A673 (cell line): ENCODE measurements around the gene ATG16L2. TPM values are rescaled to one million over a fixed set of nuclear protein-coding genes. Genes with fewer than 3 reads are reported as not detected.

Experiments used
- BruUV-seq: library from RNA; stranded (reverse); fragments of 400-500 nt; replicated peaks from 2 replicates; lab custom pipeline; 2021; lab: Mats Ljungman, UMichigan
- CTCF ChIA-PET: fragments of 300-600 bp; sonication (Branson Sonifier 250); formaldehyde crosslinking; loops from one replicate; lab custom pipeline; 2022; ENCODE audit warnings: antibody characterized with exemption; lab: Charles Lee
- POLR2A ChIA-PET: fragments of 300-600 bp; sonication (Branson Sonifier 250); formaldehyde crosslinking; loops from one replicate; lab custom pipeline; 2022; ENCODE audit warnings: antibody characterized with exemption; ENCODE audit not compliant: low non-redundant PET; lab: Charles Lee
- DNase-seq: peaks from one replicate; pipeline ENCODE4 v3.0.0-alpha.2; 2015; ENCODE audit warnings: low spot score
- H3K27ac ChIP-seq: fragments of 200-600 bp; sonication (generic); 2 replicates; pipeline ENCODE4 v1.5.1; 2016; ENCODE audit warnings: mixed run types, low read depth, mild to moderate bottlenecking, mixed read lengths, antibody characterized with exemption, low read length; ENCODE audit not compliant: poor library complexity, severe bottlenecking
- H3K27me3 ChIP-seq: fragments of 200-600 bp; sonication (generic); replicated peaks from 2 replicates; pipeline ENCODE4 v1.6.1; 2017; ENCODE audit warnings: mixed run types, low read depth, mild to moderate bottlenecking, mixed read lengths, antibody characterized with exemption, low read length; ENCODE audit not compliant: insufficient read depth, poor library complexity
- H3K36me3 ChIP-seq: fragments of 200-600 bp; sonication (generic); 2 replicates; pipeline ENCODE4 v1.6.1; 2016; ENCODE audit warnings: mixed run types, mild to moderate bottlenecking, mixed read lengths, antibody characterized with exemption, low read length; ENCODE audit not compliant: insufficient read depth, poor library complexity, severe bottlenecking
- H3K4me1 ChIP-seq: fragments of 200-600 bp; sonication (generic); 2 replicates; pipeline ENCODE4 v1.6.1; 2017; ENCODE audit warnings: mixed run types, mild to moderate bottlenecking, mixed read lengths, antibody characterized with exemption, low read length; ENCODE audit not compliant: insufficient read depth, poor library complexity, severe bottlenecking
- H3K4me3 ChIP-seq: fragments of 200-600 bp; sonication (generic); 2 replicates; pipeline ENCODE4 v1.5.1; 2016; ENCODE audit warnings: low read depth, mixed run types, mild to moderate bottlenecking, mixed read lengths, low read length; ENCODE audit not compliant: poor library complexity, severe bottlenecking
- H3K9me3 ChIP-seq: fragments of 200-600 bp; sonication (generic); 2 replicates; pipeline ENCODE4 v1.6.1; 2016; ENCODE audit warnings: mixed run types, low read depth, mild to moderate bottlenecking, mixed read lengths, antibody characterized with exemption, low read length; ENCODE audit not compliant: poor library complexity, severe bottlenecking
- CTCF ChIP-seq: fragments of 300-800, 200-600 bp; sonication (generic); conservative IDR thresholded peaks from 2 replicates; pipeline ENCODE4 v1.5.1; 2017; ENCODE audit warnings: low read depth, mild to moderate bottlenecking, antibody characterized with exemption, low read length, moderate library complexity, mixed read lengths
- EZH2 ChIP-seq: fragments of 200-600 bp; sonication (generic); IDR thresholded peaks from 2 replicates; pipeline ENCODE4 v1.6.1; 2017; ENCODE audit warnings: borderline replicate concordance, low read depth, mild to moderate bottlenecking, mixed read lengths, antibody characterized with exemption, low read length; ENCODE audit not compliant: poor library complexity, severe bottlenecking
- intact Hi-C: fragments of 100-400 bp; cut with micrococcal nuclease; formaldehyde crosslinking; loops from one replicate; pipeline ENCODE4 v1.10.0; 2022; ENCODE audit not compliant: unreplicated experiment
- total RNA-seq: library from RNA; stranded (reverse); gene quantifications from 2 replicates; pipeline ENCODE4 v1.2.3, GENCODE V29; 2021

ATG16L2 gene
- total RNA-seq, 1 experiment from 2014 or later: 8.6 TPM

GRCh38 chr11:72844356-72844755 lies 30.1 kb downstream of the ATG16L2 start:
- DNase-seq: no peak
- Histone ChIP-seq H3K4me1 (no peaks in the 10 kb centered on the region), H3K36me3 (peaks cover 11% of the 10 kb centered on the region), H3K27ac (no peak overlapping the region), H3K27me3 (no peaks in the 10 kb centered on the region), H3K9me3 (no peaks in the 10 kb centered on the region), H3K4me3 (no peak overlapping the region)
- BruUV-seq: no TSS peak
- TF ChIP-seq EZH2 (no peak), CTCF (no peak)
- ChIA-PET POLR2A (interaction anchor here (0.8 kb wide), 1 partner anchor 313 kb away, joined by 5 read pairs; no protein-coding TSS in a partner anchor), CTCF (no interaction called here)
- intact Hi-C loops: no loop called here

GRCh38 chr11:72848846-72849466 lies 34.7 kb downstream of the ATG16L2 start:
- H3K4me1 ChIP-seq: no peaks in the 10 kb centered on the region
- ChIA-PET CTCF (interaction anchor here (1.2 kb wide), 1 partner anchor 21 kb away, joined by 3 read pairs; no protein-coding TSS in a partner anchor), POLR2A (no interaction called here)
- TF ChIP-seq CTCF (peak; percentile 85), EZH2 (no peak)
- H3K4me3 ChIP-seq: no peak overlapping the region
- intact Hi-C loops: no loop called here
- H3K27ac ChIP-seq: no peak overlapping the region
- no TSS peak for BruUV-seq
- H3K36me3 ChIP-seq: no peaks in the 10 kb centered on the region
- DNase-seq: peak; percentile 60
- no peaks in the 10 kb centered on the region for H3K27me3 ChIP-seq
- H3K9me3 ChIP-seq: no peaks in the 10 kb centered on the region

- TF ChIP-seq CTCF (no peak), EZH2 (no peak)
- DNase-seq: no peak
- intact Hi-C loops: no loop called here
- H3K4me1 ChIP-seq: no peaks in the 10 kb centered on the region
- H3K36me3 ChIP-seq: no peaks in the 10 kb centered on the region
- no peak overlapping the region for H3K4me3 ChIP-seq
- BruUV-seq: no TSS peak
- H3K27me3 ChIP-seq: no peaks in the 10 kb centered on the region
- POLR2A ChIA-PET: no interaction called here
- CTCF ChIA-PET: no interaction called here
- no peaks in the 10 kb centered on the region for H3K9me3 ChIP-seq
- H3K27ac ChIP-seq: no peak overlapping the region
Measured at GRCh38 chr11:72850832-72851231, 36.6 kb downstream of the ATG16L2 start.
